H1 (cell line): ENCODE results near the gene PCDHA7. TPM values are rescaled to one million over a fixed set of nuclear protein-coding genes. Genes with fewer than 3 reads are reported as not detected.

ENCODE experiments used
- CTCF ChIA-PET: fragments of 300-600 bp; sonication (Branson Sonifier 250); formaldehyde crosslinking; loops from one replicate; lab custom pipeline; 2021; ENCODE audit not compliant: partially characterized antibody; lab: Charles Lee
- POLR2A ChIA-PET: fragments of 300-600 bp; sonication (Branson Sonifier 250); formaldehyde crosslinking; loops from one replicate; lab custom pipeline; 2021; ENCODE audit warnings: inconsistent platforms; ENCODE audit not compliant: partially characterized antibody; lab: Charles Lee
- DNase-seq, 2 experiments: peaks; one replicate each; pipeline versions ENCODE4 v3.0.0 to v3.0.0-alpha.2; 2010 to 2022; ENCODE audit warnings: low spot score in 2 of 2, low read depth in 1 of 2, mixed read lengths in 1 of 2
- FAIRE-seq: peaks from 2 replicates; lab custom pipeline; 2011; peaks lifted over from hg19 to GRCh38; lab: Jason Lieb, UNC
- H2AFZ ChIP-seq: 2 replicates; pipeline ENCODE4 v1.8.1; 2012; ENCODE audit warnings: low read length, inconsistent platforms
- H2AK5ac ChIP-seq: 2 replicates; pipeline ENCODE4 v1.6.1; 2013; ENCODE audit warnings: low read depth, low read length
- H2BK120ac ChIP-seq: replicated peaks from 2 replicates; pipeline ENCODE3; 2013; ENCODE audit warnings: low read depth, low read length, inconsistent platforms
- H2BK12ac ChIP-seq: 2 replicates; pipeline ENCODE4 v1.6.1; 2013; ENCODE audit warnings: low read depth, low read length
- H2BK15ac ChIP-seq: 2 replicates; pipeline ENCODE4 v1.6.1; 2013; ENCODE audit warnings: low read length
- H2BK20ac ChIP-seq: 2 replicates; pipeline ENCODE4 v1.6.1; 2013; ENCODE audit warnings: low read length
- H2BK5ac ChIP-seq: 2 replicates; pipeline ENCODE4 v1.6.1; 2013; ENCODE audit warnings: low read depth, low read length
- H3K14ac ChIP-seq: 2 replicates; pipeline ENCODE4 v1.6.1; 2013; ENCODE audit warnings: inconsistent platforms; ENCODE audit not compliant: insufficient read length
- H3K18ac ChIP-seq: 2 replicates; pipeline ENCODE4 v1.6.1; 2013; ENCODE audit warnings: low read length; ENCODE audit errors: extremely low read depth
- H3K23ac ChIP-seq: 2 replicates; pipeline ENCODE4 v1.6.1; 2013; ENCODE audit warnings: inconsistent platforms; ENCODE audit not compliant: insufficient read length
- H3K23me2 ChIP-seq: 2 replicates; pipeline ENCODE4 v1.6.1; 2013; ENCODE audit warnings: low read depth, low read length
- H3K27ac ChIP-seq: 2 replicates; pipeline ENCODE4 v1.6.1; 2011; ENCODE audit warnings: low read depth, low read length, inconsistent platforms
- H3K27me3 ChIP-seq, 4 experiments: replicated peaks in 1 of 4; 1 replicate in 1 of 4; 2 replicates in 3 of 4; pipeline versions ENCODE4 v1.6.1 to v1.8.1; 2011 to 2013; ENCODE audit warnings: low read length in 3 of 4, mild to moderate bottlenecking in 3 of 4, inconsistent platforms in 2 of 4, mixed read lengths in 2 of 4, moderate library complexity in 1 of 4; ENCODE audit not compliant: control insufficient read depth in 3 of 4, insufficient read depth in 3 of 4; ENCODE audit errors: extremely low read depth in 1 of 4
- H3K36me3 ChIP-seq, 4 experiments: 2 replicates each; pipeline versions ENCODE4 v1.6.1 to v1.8.1; 2011 to 2013; ENCODE audit warnings: mild to moderate bottlenecking in 4 of 4, low read length in 3 of 4, moderate library complexity in 2 of 4, control low read depth in 1 of 4, inconsistent platforms in 1 of 4; ENCODE audit not compliant: insufficient read depth in 4 of 4, control insufficient read depth in 2 of 4
- H3K4ac ChIP-seq: replicated peaks from 2 replicates; pipeline ENCODE3; 2013; ENCODE audit warnings: low read length, low read depth, mixed read lengths, inconsistent platforms; ENCODE audit not compliant: insufficient read length
- H3K4me1 ChIP-seq, 4 experiments: replicated peaks in 1 of 4; 1 replicate in 1 of 4; 2 replicates in 3 of 4; pipeline versions ENCODE4 v1.6.1 to v1.8.1; 2011 to 2013; ENCODE audit warnings: low read length in 3 of 4, inconsistent platforms in 2 of 4, mixed read lengths in 1 of 4; ENCODE audit not compliant: insufficient read depth in 4 of 4, control insufficient read depth in 3 of 4
- H3K4me2 ChIP-seq, 2 experiments: 2 replicates each; pipeline versions ENCODE4 v1.6.1 to v1.8.1; 2011 to 2013; ENCODE audit warnings: low read depth in 2 of 2, low read length in 2 of 2, control low read depth in 1 of 2, inconsistent platforms in 1 of 2, mild to moderate bottlenecking in 1 of 2; ENCODE audit not compliant: insufficient read depth in 1 of 2
- H3K4me3 ChIP-seq, 4 experiments: fragments of 200-600, 300-600 bp in 1 of 4; sonication (generic), shearing (Covaris generic), sonication (Bioruptor Twin) in 1 of 4; 2 replicates each; pipeline versions ENCODE4 v1.5.1 to v1.8.1; 2011 to 2016; ENCODE audit warnings: low read length in 4 of 4, low read depth in 3 of 4, control low read depth in 2 of 4, inconsistent platforms in 2 of 4, mild to moderate bottlenecking in 2 of 4, mixed read lengths in 1 of 4, moderate library complexity in 1 of 4; ENCODE audit not compliant: insufficient read depth in 2 of 4; ENCODE audit errors: extremely low read depth in 1 of 4
- H3K56ac ChIP-seq: replicated peaks from 2 replicates; pipeline ENCODE3; 2013; ENCODE audit warnings: low read depth, mild to moderate bottlenecking, mixed read lengths, low read length, inconsistent platforms; ENCODE audit not compliant: insufficient read length
- H3K79me1 ChIP-seq: 2 replicates; pipeline ENCODE4 v1.6.1; 2013; ENCODE audit warnings: low read depth, low read length, control low read depth
- H3K79me2 ChIP-seq, 2 experiments: 2 replicates each; pipeline versions ENCODE4 v1.6.1 to v1.8.1; 2012 to 2013; ENCODE audit warnings: low read length in 2 of 2, mild to moderate bottlenecking in 2 of 2, inconsistent platforms in 1 of 2; ENCODE audit not compliant: insufficient read depth in 2 of 2, control insufficient read depth in 1 of 2
- H3K9ac ChIP-seq, 4 experiments: replicated peaks in 1 of 4; 1 replicate in 1 of 4; 2 replicates in 3 of 4; pipeline versions ENCODE4 v1.6.1 to v1.8.1; 2011 to 2013; ENCODE audit warnings: low read depth in 3 of 4, low read length in 3 of 4, control low read depth in 2 of 4, mild to moderate bottlenecking in 2 of 4, moderate library complexity in 2 of 4, inconsistent platforms in 1 of 4; ENCODE audit errors: extremely low read depth in 1 of 4
- H3K9me3 ChIP-seq, 2 experiments: 2 replicates each; pipeline versions ENCODE4 v1.6.1 to v1.8.1; 2012 to 2013; ENCODE audit warnings: mild to moderate bottlenecking in 2 of 2, moderate library complexity in 2 of 2, control low read depth in 1 of 2, inconsistent platforms in 1 of 2, low read depth in 1 of 2, low read length in 1 of 2, mixed read lengths in 1 of 2; ENCODE audit not compliant: insufficient read depth in 2 of 2
- H4K20me1 ChIP-seq, 2 experiments: replicated peaks in 1 of 2; 2 replicates each; pipeline versions ENCODE3 to v1.8.1; 2011 to 2013; ENCODE audit warnings: inconsistent platforms in 2 of 2, low read length in 2 of 2, mild to moderate bottlenecking in 1 of 2; ENCODE audit not compliant: insufficient read depth in 2 of 2, control insufficient read depth in 1 of 2
- H4K5ac ChIP-seq: 2 replicates; pipeline ENCODE4 v1.6.1; 2013; ENCODE audit warnings: low read length, low read depth, mixed read lengths, inconsistent platforms; ENCODE audit not compliant: insufficient read length
- H4K8ac ChIP-seq: 2 replicates; pipeline ENCODE4 v1.8.0; 2013; ENCODE audit warnings: mild to moderate bottlenecking, moderate library complexity, low read length, inconsistent platforms; ENCODE audit not compliant: insufficient read depth; ENCODE audit errors: extremely low read depth
- H4K91ac ChIP-seq: replicated peaks from 2 replicates; pipeline ENCODE3; 2013; ENCODE audit warnings: low read length, mixed read lengths, inconsistent platforms; ENCODE audit not compliant: insufficient read length
- CREB1 ChIP-seq: IDR thresholded peaks from 2 replicates; pipeline ENCODE4 v1.6.1; 2012; ENCODE audit warnings: inconsistent platforms
- CTCF ChIP-seq, 3 experiments: IDR thresholded peaks; 1 replicate in 2 of 3; 2 replicates in 1 of 3; pipeline versions ENCODE4 v1.5.1 to v1.6.1; 2011; ENCODE audit warnings: low read length in 3 of 3, mild to moderate bottlenecking in 3 of 3, inconsistent platforms in 2 of 3, low read depth in 1 of 3, moderate library complexity in 1 of 3; ENCODE audit not compliant: insufficient read depth in 1 of 3; ENCODE audit errors: control extremely low read depth in 1 of 3
- JUN ChIP-seq: IDR thresholded peaks from 2 replicates; pipeline ENCODE4 v1.6.1; 2011; ENCODE audit warnings: low read depth, mild to moderate bottlenecking, improper control_type of control experiment, low read length
- NANOG ChIP-seq: IDR thresholded peaks from 2 replicates; pipeline ENCODE4 v1.6.1; 2011; ENCODE audit warnings: low read length, low read depth, mild to moderate bottlenecking, inconsistent platforms; ENCODE audit not compliant: insufficient read depth, poor library complexity, severe bottlenecking
- RAD21 ChIP-seq, 2 experiments: IDR thresholded peaks in 1 of 2; conservative IDR thresholded peaks in 1 of 2; 2 replicates each; pipeline ENCODE4 v1.6.1; 2011; ENCODE audit warnings: low read depth in 2 of 2, low read length in 2 of 2, improper control_type of control experiment in 1 of 2, inconsistent platforms in 1 of 2, mild to moderate bottlenecking in 1 of 2, moderate library complexity in 1 of 2
- SAP30 ChIP-seq: fragments of 300-600 bp; sonication (generic); IDR thresholded peaks from 2 replicates; pipeline ENCODE4 v1.7.1; 2012; ENCODE audit warnings: low read length, moderate library complexity, mild to moderate bottlenecking, inconsistent platforms; ENCODE audit not compliant: insufficient read depth, insufficient replicate concordance
- SIN3A ChIP-seq, 2 experiments: IDR thresholded peaks in 1 of 2; conservative IDR thresholded peaks in 1 of 2; 2 replicates each; pipeline ENCODE4 v1.6.1; 2011 to 2012; ENCODE audit warnings: low read length in 2 of 2, improper control_type of control experiment in 1 of 2, low read depth in 1 of 2, mild to moderate bottlenecking in 1 of 2
- SP1 ChIP-seq: IDR thresholded peaks from 2 replicates; pipeline ENCODE4 v1.6.1; 2011; ENCODE audit warnings: low read depth, low read length
- TCF12 ChIP-seq: IDR thresholded peaks from 2 replicates; pipeline ENCODE4 v1.6.1; 2011; ENCODE audit warnings: low read depth, mild to moderate bottlenecking, low read length
- WGBS, 2 experiments: shearing (Covaris generic) in 1 of 2; methylation state at CpG; one replicate each; pipeline versions ENCODE4 v1.1.6 to v1.1.7; 2013 to 2015; ENCODE audit warnings: low lambda C conversion rate in 2 of 2, mixed read lengths in 2 of 2, inconsistent platforms in 1 of 2, low coverage in 1 of 2, missing lambda C conversion rate in 1 of 2; ENCODE audit not compliant: insufficient replicate concordance in 2 of 2, insufficient coverage in 1 of 2, insufficient read length in 1 of 2; ENCODE audit errors: extremely low coverage in 1 of 2, missing lambda C conversion rate in 1 of 2; 5-methylcytosine and 5-hydroxymethylcytosine counted together
- polyA plus RNA-seq, 7 experiments: library from polyadenylated mRNA; depleted of rRNA in 3 of 7; stranded (reverse) in 5 of 7; unstranded in 2 of 7; fragments of >200 nt in 5 of 7; fragments of 200-250 nt in 2 of 7; gene quantifications; 1 replicate in 5 of 7; 2 replicates in 1 of 7; 4 replicates in 1 of 7; pipeline versions ENCODE4 v1.2.1 to v1.2.3, GENCODE V29; 2011 to 2013; ENCODE audit warnings: missing spikeins in 2 of 7, mixed read lengths in 2 of 7
- total RNA-seq: library from RNA; stranded (reverse); fragmentation: NEBNext Ultra II Directional; extraction: Animal tissue kit (Norgen Biotek cat#: 25700); gene quantifications from 2 replicates; pipeline ENCODE4 v1.2.1, GENCODE V29; 2021

The PCDHA7 gene
- total and polyA plus RNA-seq, 2 of the 8 experiments (the other 6 are each of a cell fraction or from before 2014, with no cell fraction given): 0.86 to 1.6 TPM

- Histone ChIP-seq H3K56ac (no peak within 1 kb of the TSS), H4K91ac (no peak within 1 kb of the TSS), H3K23ac (no peak within 1 kb of the TSS), H3K18ac (no peak within 1 kb of the TSS), H2BK5ac (no peak within 1 kb of the TSS), H3K9me3 (peaks cover 3 to 16% of the 10 kb centered on the region in 2 experiments; a peak in 3 of 4 replicates), H2BK120ac (no peak within 1 kb of the TSS), H2AK5ac (no peak within 1 kb of the TSS), H2BK20ac (no peak within 1 kb of the TSS), H3K14ac (no peak within 1 kb of the TSS), H3K4ac (no peak within 1 kb of the TSS), H2BK12ac (no peak within 1 kb of the TSS), H2BK15ac (no peak within 1 kb of the TSS), H4K8ac (no peak within 1 kb of the TSS), H3K9ac (no peak within 1 kb of the TSS; a peak in 1 of 7 replicates), H4K5ac (no peak within 1 kb of the TSS), H3K27me3 (no peaks in the 10 kb centered on the region), H3K79me1 (no peaks in the 10 kb centered on the region), H3K79me2 (no peaks in the 10 kb centered on the region), H3K4me3 (peak within 1 kb of the TSS; percentile 51 to 86 (median 58)), H3K36me3 (peaks cover 0 to 10% (median 0%) of the 10 kb centered on the region in 4 experiments; a peak in 1 of 8 replicates), H3K27ac (no peak within 1 kb of the TSS), H3K4me2 (peak within 1 kb of the TSS; percentile 56 to 81), H2AFZ (peak within 1 kb of the TSS; percentile 86; the same call in 1 of the 2 replicates), H4K20me1 (no peaks in the 10 kb centered on the region), H3K23me2 (no peaks in the 10 kb centered on the region), H3K4me1 (no peaks in the 10 kb centered on the region)
- CTCF ChIA-PET: interaction anchor here (0.6 to 5.7 kb wide), 30 partner anchors 9 to 719 kb away, joined by 3 to 59 read pairs (median 4); partner anchors contain the start of genes PCDHA1, PCDHA4, PCDHA6 and PCDHA8
- POLR2A ChIA-PET: interaction anchor here (1.5 to 1.6 kb wide), 2 partner anchors 9 to 13 kb away, joined by 3 to 4 read pairs; partner anchors contain the start of gene PCDHA1
- 46% methylated on average over 27 of the region's 27 CpGs; no CpG with 5 or more reads in 1 of the 2 experiments for WGBS, 2 experiments
- FAIRE-seq (no peak), DNase-seq (peak in 1 of 2 experiments; percentile 58)
- TF ChIP-seq SP1 (no peak), CREB1 (no peak), SIN3A (conservative IDR thresholded peaks at IDR 0.05 in 1 of 2, IDR thresholded peaks at IDR 0.05 in 1 of 2; ENCODE audit: low read depth in 1 of 2, low read length in 2 of 2) (no peak), JUN (no peak), CTCF (IDR thresholded peaks at IDR 0.05; ENCODE audit: control extremely low read depth in 1 of 3, insufficient read depth in 1 of 3, low read depth in 1 of 3, low read length in 3 of 3) (peak in 2 of 3 experiments; percentile 38 to 47; a peak in 2 of 4 replicates), TCF12 (no peak), SAP30 (no peak), RAD21 (IDR thresholded peaks at IDR 0.05 in 1 of 2, conservative IDR thresholded peaks at IDR 0.05 in 1 of 2; ENCODE audit: low read depth in 2 of 2, low read length in 2 of 2) (peak; percentile 45 to 54), NANOG (no peak)
Observed at GRCh38 chr5:140794595-140795258, 39.3 kb upstream of the PCDHA7 start, which contains the start of gene PCDHA2. PCDHA2 (plus strand) TSS chr5:140794852.
